OCI-LY7 (cell line): ENCODE measurements around the gene KCNJ16.

ENCODE experiments used
- EZH2phosphoT487 ChIP-seq: fragments of 200-600 bp; sonication (generic); IDR thresholded peaks from 2 replicates; pipeline ENCODE4 v1.6.1; 2018; ENCODE audit warnings: low read depth, borderline replicate concordance, mild to moderate bottlenecking, mixed run types, antibody characterized with exemption, low read length, moderate library complexity, mixed read lengths
- TF ChIP-seq, protein P1 (sequence below): fragments of 200-600 bp; sonication (generic); conservative IDR thresholded peaks from 2 replicates; pipeline ENCODE4 v1.5.1; 2014; ENCODE audit warnings: mild to moderate bottlenecking, antibody characterized with exemption, low read length, moderate library complexity, mixed read lengths

DNA sequence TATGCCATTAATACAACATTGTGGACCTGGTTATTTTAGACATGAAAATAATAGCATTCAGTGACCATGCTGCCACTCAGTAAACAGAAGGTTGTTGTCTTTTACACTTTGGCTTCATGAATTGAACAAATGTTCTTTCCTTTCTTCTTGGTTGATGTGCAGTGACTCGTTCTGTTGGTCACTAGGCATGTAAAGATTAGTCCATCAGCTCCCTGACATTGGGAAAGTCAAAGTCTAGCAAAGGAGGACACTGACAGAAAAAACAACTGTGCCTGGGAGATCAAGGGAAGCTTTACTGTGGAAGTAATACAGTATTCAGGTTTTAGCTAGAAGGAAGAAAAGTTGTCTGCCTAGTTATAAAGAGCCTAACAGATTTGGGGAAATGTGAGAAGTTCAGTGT is 6.9 kb downstream of the KCNJ16 start:
- TF ChIP-seq, protein P1, sequence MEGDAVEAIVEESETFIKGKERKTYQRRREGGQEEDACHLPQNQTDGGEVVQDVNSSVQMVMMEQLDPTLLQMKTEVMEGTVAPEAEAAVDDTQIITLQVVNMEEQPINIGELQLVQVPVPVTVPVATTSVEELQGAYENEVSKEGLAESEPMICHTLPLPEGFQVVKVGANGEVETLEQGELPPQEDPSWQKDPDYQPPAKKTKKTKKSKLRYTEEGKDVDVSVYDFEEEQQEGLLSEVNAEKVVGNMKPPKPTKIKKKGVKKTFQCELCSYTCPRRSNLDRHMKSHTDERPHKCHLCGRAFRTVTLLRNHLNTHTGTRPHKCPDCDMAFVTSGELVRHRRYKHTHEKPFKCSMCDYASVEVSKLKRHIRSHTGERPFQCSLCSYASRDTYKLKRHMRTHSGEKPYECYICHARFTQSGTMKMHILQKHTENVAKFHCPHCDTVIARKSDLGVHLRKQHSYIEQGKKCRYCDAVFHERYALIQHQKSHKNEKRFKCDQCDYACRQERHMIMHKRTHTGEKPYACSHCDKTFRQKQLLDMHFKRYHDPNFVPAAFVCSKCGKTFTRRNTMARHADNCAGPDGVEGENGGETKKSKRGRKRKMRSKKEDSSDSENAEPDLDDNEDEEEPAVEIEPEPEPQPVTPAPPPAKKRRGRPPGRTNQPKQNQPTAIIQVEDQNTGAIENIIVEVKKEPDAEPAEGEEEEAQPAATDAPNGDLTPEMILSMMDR = no peak
- no peak for TF ChIP-seq EZH2phosphoT487
